Articular chondrocyte of knee joint (primary cell): ENCODE data around the gene FRMD7. TPM values are rescaled to one million over a fixed set of nuclear protein-coding genes. Genes with fewer than 3 reads are reported as not detected.

ENCODE experiments used
- total RNA-seq: library from RNA; depleted of rRNA; stranded (reverse); fragments of >200 nt; gene quantifications from 2 replicates; pipeline ENCODE4 v1.2.3, GENCODE V29; 2012

FRMD7 gene
- total RNA-seq: 1.6 and 1.8 TPM in 2 replicates

GRCh38 chrX:132127743-132128142 lies at the start of gene FRMD7:
TSS of gene FRMD7 (minus strand) at chrX:132128020. CDS start at chrX:132127844, 176 bp downstream.

Other genes with a start within 250 kb of the FRMD7 start
- gene STK26, start 104.7 kb downstream of the FRMD7 start, total RNA-seq: 31.6 and 36.2 TPM in 2 replicates
- gene RAP2C, start 91.4 kb upstream of the FRMD7 start, total RNA-seq: 35.1 and 35.5 TPM in 2 replicates